CD4-positive, alpha-beta T cell treated with Interferon gamma for 1 hour (primary cell): ENCODE results near the gene MYCBPAP.
A peak's percentile ranks its signal among the peaks of the same experiment; 100 is the strongest.

Experiments
- DNase-seq: peaks from one replicate; pipeline ENCODE4 v3.0.0-alpha.2; 2020

The MYCBPAP gene

GRCh38 chr17:50493744-50494143 is 14.5 kb upstream of the MYCBPAP start:
- DNase-seq, result no peak

GRCh38 chr17:50495217-50495823 is 12.9 kb upstream of the MYCBPAP start:
- no peak for DNase-seq

GRCh38 chr17:50495918-50496317 is 12.3 kb upstream of the MYCBPAP start:
- no peak for DNase-seq

- no peak for DNase-seq
These were observed 10.0 kb upstream of the MYCBPAP start for GRCh38 chr17:50498021-50498874.

GRCh38 chr17:50499270-50499669 is 9.0 kb upstream of the MYCBPAP start:
- DNase-seq, result no peak

GRCh38 chr17:50499721-50500120 is 8.5 kb upstream of the MYCBPAP start:
- DNase-seq, result no peak

- no peak for DNase-seq
These were observed 7.2 kb upstream of the MYCBPAP start for GRCh38 chr17:50501054-50501453.

GRCh38 chr17:50502301-50502990 is 5.8 kb upstream of the MYCBPAP start:
- DNase-seq, result no peak

GRCh38 chr17:50505591-50506130 is 2.6 kb upstream of the MYCBPAP start:
- no peak for DNase-seq

GRCh38 chr17:50506298-50506697 is 1.9 kb upstream of the MYCBPAP start:
- DNase-seq, result no peak

- no peak for DNase-seq
These were observed 578 bp downstream of the MYCBPAP start for GRCh38 chr17:50508573-50509460.

- DNase-seq, result peak; percentile 32
These were observed 2.8 kb downstream of the MYCBPAP start for GRCh38 chr17:50511058-50511457.

- DNase-seq, result no peak
These were observed 5.3 kb downstream of the MYCBPAP start for GRCh38 chr17:50513495-50513894.

GRCh38 chr17:50514388-50514787 is 6.1 kb downstream of the MYCBPAP start:
- no peak for DNase-seq

- no peak for DNase-seq
These were observed 6.9 kb downstream of the MYCBPAP start for GRCh38 chr17:50514936-50515702.

GRCh38 chr17:50517011-50517410 is 8.8 kb downstream of the MYCBPAP start:
- DNase-seq, result no peak

GRCh38 chr17:50517504-50518383 is 9.5 kb downstream of the MYCBPAP start:
- DNase-seq, result no peak

- DNase-seq, result no peak
These were observed 10.3 kb downstream of the MYCBPAP start for GRCh38 chr17:50518384-50519023.

- no peak for DNase-seq
These were observed 11.0 kb downstream of the MYCBPAP start for GRCh38 chr17:50519141-50519834.

- no peak for DNase-seq
These were observed 12.2 kb downstream of the MYCBPAP start for GRCh38 chr17:50520483-50520882.
